GM21515 (cell line): Measurements from ENCODE around the gene OR52N1.

ENCODE experiments used
- ATAC-seq: cut with Tn5 transposase; IDR thresholded peaks from one replicate; pipeline ENCODE4 v1.9.1; 2021; ENCODE audit not compliant: unreplicated experiment

OR52N1 gene

GRCh38 chr11:5791165-5791564 lies at the start of gene OR52N1:
Gene OR52N1 (minus strand): TSS chr11:5791265. CDS start chr11:5788816, 2,449 bp downstream.
- no peak for ATAC-seq

- no peak for ATAC-seq
Measured at GRCh38 chr11:5837695-5838094, 46.6 kb upstream of the OR52N1 start.

- no peak for ATAC-seq
Measured at GRCh38 chr11:5833446-5833845, 42.4 kb upstream of the OR52N1 start.

- no peak for ATAC-seq
Measured at GRCh38 chr11:5831196-5831829, 40.2 kb upstream of the OR52N1 start.

GRCh38 chr11:5818245-5818886 lies 27.3 kb upstream of the OR52N1 start:
- ATAC-seq: peak; percentile 62

- ATAC-seq: no peak
Measured at GRCh38 chr11:5815534-5815933, 24.5 kb upstream of the OR52N1 start.

- no peak for ATAC-seq
Measured at GRCh38 chr11:5809905-5810795, 19.1 kb upstream of the OR52N1 start.

- peak; percentile 21 for ATAC-seq
Measured at GRCh38 chr11:5809122-5809519, 18.1 kb upstream of the OR52N1 start.

- ATAC-seq: peak; percentile 92
Measured at GRCh38 chr11:5808500-5809121, 17.5 kb upstream of the OR52N1 start, which contains the start of gene OR52N2. Gene OR52N2 (plus strand): TSS chr11:5808924. CDS start chr11:5820336, 11,412 bp downstream.

- ATAC-seq: no peak
Measured at GRCh38 chr11:5807580-5807979, 16.5 kb upstream of the OR52N1 start.

GRCh38 chr11:5803982-5804381 lies 12.9 kb upstream of the OR52N1 start:
- no peak for ATAC-seq

GRCh38 chr11:5796541-5796940 lies 5.5 kb upstream of the OR52N1 start:
- no peak for ATAC-seq

GRCh38 chr11:5783255-5783654 lies 7.8 kb downstream of the OR52N1 start, which contains the start of gene OR52N5:
Gene OR52N5 (minus strand): TSS chr11:5783355. CDS start chr11:5778634, 4,721 bp downstream.
- no peak for ATAC-seq

GRCh38 chr11:5767056-5767455 lies 24.0 kb downstream of the OR52N1 start:
- no peak for ATAC-seq

- ATAC-seq: no peak
Measured at GRCh38 chr11:5753943-5754342, 37.1 kb downstream of the OR52N1 start, which contains the start of gene OR52N4. Gene OR52N4 (plus strand): TSS chr11:5754243. CDS start chr11:5754741, 498 bp downstream.

- ATAC-seq: no peak
Measured at GRCh38 chr11:5749836-5750235, 41.2 kb downstream of the OR52N1 start.

GRCh38 chr11:5746614-5747013 lies 44.5 kb downstream of the OR52N1 start:
- ATAC-seq: no peak

GRCh38 chr11:5738431-5738830 lies 52.6 kb downstream of the OR52N1 start:
- no peak for ATAC-seq

- no peak for ATAC-seq
Measured at GRCh38 chr11:5737670-5738392, 53.2 kb downstream of the OR52N1 start.

GRCh38 chr11:5737091-5737490 lies 54.0 kb downstream of the OR52N1 start:
- no peak for ATAC-seq
